NCI-H1436 treated with DMSO at 0.1 percent for 48 hours (cell line): Measurements from ENCODE around the gene PHIP.
"Not testable (repeated sequence)": the region's sequence is repeated elsewhere in the genome, so short reads cannot be mapped to it uniquely, and the experiment has no call there.

Source experiments
- DNase-seq: peaks from one replicate; lab custom pipeline; 2025; lab: John Stamatoyannopoulos, UW

PHIP gene

GRCh38 chr6:78921168-78921567 is 156.9 kb downstream of the PHIP start:
- DNase-seq, result not testable (repeated sequence)

DNA sequence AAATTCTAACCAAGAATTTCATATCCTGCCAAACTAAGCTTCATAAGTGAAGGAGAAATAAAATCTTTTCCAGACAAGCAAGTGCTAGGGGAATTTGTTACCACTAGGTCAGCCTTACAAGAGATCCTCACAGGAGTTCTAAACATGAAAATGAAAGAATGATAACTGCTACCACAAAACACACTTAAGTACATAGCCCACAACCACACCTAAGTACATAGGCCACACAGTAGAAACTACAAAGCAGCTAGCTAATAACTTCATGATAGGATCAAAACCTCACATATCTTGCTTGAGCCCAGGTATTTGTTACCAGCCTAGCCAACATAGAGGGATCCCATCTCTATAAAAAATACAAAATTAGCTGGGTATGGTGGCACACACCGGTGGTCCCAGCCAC is 160.3 kb downstream of the PHIP start:
- DNase-seq, result no peak

DNA sequence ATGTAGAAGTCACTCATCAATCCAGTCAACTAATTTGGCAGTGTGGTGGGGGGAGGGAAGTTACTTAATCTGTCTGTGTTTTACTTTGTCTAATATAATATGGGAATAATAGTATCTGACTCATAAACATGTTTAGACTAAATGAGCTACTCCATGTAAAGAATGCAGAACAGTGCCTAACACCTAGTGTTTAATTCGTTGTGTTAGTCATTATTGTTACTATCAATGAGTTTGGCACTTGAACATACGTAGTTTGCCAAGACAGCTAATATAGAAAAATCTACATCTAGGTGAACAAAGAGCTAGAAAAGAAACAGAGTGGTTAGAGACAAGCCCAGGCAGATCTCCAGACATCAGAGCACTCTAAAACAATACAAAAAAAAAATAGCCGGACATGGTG is 161.6 kb downstream of the PHIP start:
- DNase-seq, result no peak

DNA sequence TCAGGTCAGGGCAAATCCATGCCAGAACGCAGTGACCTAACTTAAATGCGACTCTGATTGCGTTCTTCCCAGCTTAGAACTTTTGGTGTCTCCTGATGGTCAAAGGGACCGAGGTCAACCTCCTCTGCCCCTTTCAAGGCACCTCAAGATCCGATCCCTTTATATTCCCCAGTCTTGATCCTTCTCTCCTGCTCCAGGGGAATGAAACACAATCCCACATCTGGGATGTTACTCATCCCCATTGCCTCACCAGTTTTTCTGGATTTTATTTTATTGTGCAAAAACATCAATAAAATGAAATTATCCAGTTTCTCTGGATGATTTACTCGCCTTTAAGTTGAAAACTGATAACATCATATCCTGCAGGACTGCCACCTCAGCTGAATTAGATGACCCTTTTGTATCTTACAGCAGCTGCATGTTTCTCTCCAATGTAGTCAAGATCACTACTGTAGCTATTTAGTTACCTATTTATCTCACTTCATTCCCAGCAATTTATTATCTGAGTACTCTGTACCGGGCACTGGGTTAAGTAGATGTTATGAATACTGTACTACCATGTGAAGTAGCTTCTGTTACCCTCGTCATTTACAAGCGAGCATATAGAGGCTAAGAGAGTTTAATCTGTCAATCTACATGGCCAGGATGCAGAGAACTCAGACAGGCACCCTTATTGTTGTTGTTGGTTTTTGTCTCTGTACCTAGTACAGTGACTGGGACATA is 166.7 kb downstream of the PHIP start:
- DNase-seq, result no peak

DNA sequence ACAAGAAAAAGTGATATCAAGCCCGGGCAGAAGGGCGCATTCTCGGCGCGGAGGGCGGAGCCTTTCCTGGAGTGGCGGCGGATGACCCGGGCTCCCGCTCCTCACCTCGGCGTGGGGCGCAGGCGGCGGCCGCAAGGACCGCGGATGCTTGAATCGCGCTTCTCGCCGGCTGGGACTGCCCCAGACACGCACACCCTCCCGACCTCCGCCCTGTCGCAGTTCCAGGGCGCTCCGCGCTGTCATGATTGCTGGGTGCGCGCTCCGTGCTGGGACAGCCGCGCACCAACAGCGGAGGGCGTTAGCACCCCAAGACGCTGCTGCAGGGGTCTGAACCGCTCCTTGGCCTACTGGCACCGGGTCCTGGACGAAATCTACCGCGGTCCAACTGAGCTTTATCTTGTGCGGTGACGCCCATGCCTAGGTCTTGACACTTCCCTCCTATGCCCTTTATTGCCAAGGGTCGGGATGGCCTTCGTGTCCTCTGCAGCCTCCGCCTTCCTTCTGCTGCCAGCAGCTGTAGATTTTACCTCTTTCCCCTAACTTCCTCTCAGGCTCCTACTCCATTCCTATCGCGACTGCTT is 167.4 kb downstream of the PHIP start:
- DNase-seq, result no peak

GRCh38 chr6:78910010-78910409 is 168.0 kb downstream of the PHIP start:
- DNase-seq, result no peak

GRCh38 chr6:78909391-78909790 is 168.7 kb downstream of the PHIP start:
- DNase-seq, result no peak

GRCh38 chr6:78908621-78909020 is 169.4 kb downstream of the PHIP start:
- DNase-seq, result no peak

GRCh38 chr6:78896227-78896626 is 181.8 kb downstream of the PHIP start:
- no peak for DNase-seq

GRCh38 chr6:78889901-78890300 is 188.2 kb downstream of the PHIP start:
- DNase-seq, result not testable (repeated sequence)
